Smooth muscle cell (in vitro differentiated cells): ENCODE data around the gene TRIL. TPM values are rescaled to one million over a fixed set of nuclear protein-coding genes. Genes with fewer than 3 reads are reported as not detected.

Experiments used
- DNase-seq: peaks from one replicate; lab custom pipeline; 2025; ENCODE audit not compliant: unreplicated experiment; lab: John Stamatoyannopoulos, UW
- H2AFZ ChIP-seq: fragments of 200-600 bp; sonication (generic); 2 replicates; pipeline ENCODE4 v1.6.0; 2016; ENCODE audit warnings: antibody characterized with exemption, low read depth, mild to moderate bottlenecking
- H3F3A ChIP-seq: fragments of 200-600 bp; sonication (generic); 2 replicates; pipeline ENCODE4 v1.6.0; 2017; ENCODE audit warnings: antibody characterized with exemption, low read depth
- H3K27ac ChIP-seq: fragments of 200-600 bp; sonication (generic); 2 replicates; pipeline ENCODE4 v1.5.1; 2016; ENCODE audit warnings: low read depth, mild to moderate bottlenecking
- H3K27me3 ChIP-seq: fragments of 200-600 bp; sonication (generic); 2 replicates; pipeline ENCODE4 v1.6.1; 2016; ENCODE audit warnings: low read depth, mild to moderate bottlenecking
- H3K36me3 ChIP-seq: fragments of 200-600 bp; sonication (generic); 2 replicates; pipeline ENCODE4 v1.5.1; 2016; ENCODE audit warnings: low read depth
- H3K4me1 ChIP-seq: fragments of 200-600 bp; sonication (generic); 2 replicates; pipeline ENCODE4 v1.5.1; 2016; ENCODE audit warnings: low read depth
- H3K4me2 ChIP-seq: fragments of 200-600 bp; sonication (generic); 2 replicates; pipeline ENCODE4 v1.6.0; 2016; ENCODE audit warnings: mild to moderate bottlenecking
- H3K4me3 ChIP-seq: fragments of 200-600 bp; sonication (generic); 2 replicates; pipeline ENCODE4 v1.5.1; 2016; ENCODE audit warnings: mild to moderate bottlenecking
- H3K79me2 ChIP-seq: fragments of 200-600 bp; sonication (generic); 2 replicates; pipeline ENCODE4 v1.6.0; 2016; ENCODE audit warnings: low read depth, mild to moderate bottlenecking
- H3K9ac ChIP-seq: fragments of 200-600 bp; sonication (generic); 2 replicates; pipeline ENCODE4 v1.6.0; 2016; ENCODE audit warnings: low read depth
- H3K9me3 ChIP-seq: fragments of 200-600 bp; sonication (generic); replicated peaks from 2 replicates; pipeline ENCODE4 v1.5.1; 2016; ENCODE audit warnings: low read depth
- H4K20me1 ChIP-seq: fragments of 200-600 bp; sonication (generic); 2 replicates; pipeline ENCODE4 v1.6.0; 2016; ENCODE audit warnings: low read depth
- WGBS: methylation state at CpG from one replicate; pipeline ENCODE4 v1.1.7; 2016; ENCODE audit warnings: low lambda C conversion rate; 5-methylcytosine and 5-hydroxymethylcytosine counted together
- polyA plus RNA-seq: library from polyadenylated mRNA; unstranded; fragments of >200 nt; fragmentation: Nextera tagmentation; extraction: Ambion mirVana; gene quantifications from 2 replicates; pipeline ENCODE4 v1.2.1, GENCODE V29; 2016
- total RNA-seq: library from RNA; depleted of rRNA; stranded (reverse); fragments of >200 nt; gene quantifications from 2 replicates; pipeline ENCODE4 v1.2.3, GENCODE V29; 2014
- TF ChIP-seq, protein P1 (sequence below): fragments of 200-600 bp; sonication (generic); IDR thresholded peaks from 2 replicates; pipeline ENCODE4 v1.5.1; 2017; ENCODE audit warnings: borderline replicate concordance, mild to moderate bottlenecking, antibody characterized with exemption; ENCODE audit not compliant: insufficient read depth, poor library complexity, severe bottlenecking

Gene TRIL
- total and polyA plus RNA-seq, 2 experiments from 2014 or later = 11.0 to 11.1 TPM

DNA sequence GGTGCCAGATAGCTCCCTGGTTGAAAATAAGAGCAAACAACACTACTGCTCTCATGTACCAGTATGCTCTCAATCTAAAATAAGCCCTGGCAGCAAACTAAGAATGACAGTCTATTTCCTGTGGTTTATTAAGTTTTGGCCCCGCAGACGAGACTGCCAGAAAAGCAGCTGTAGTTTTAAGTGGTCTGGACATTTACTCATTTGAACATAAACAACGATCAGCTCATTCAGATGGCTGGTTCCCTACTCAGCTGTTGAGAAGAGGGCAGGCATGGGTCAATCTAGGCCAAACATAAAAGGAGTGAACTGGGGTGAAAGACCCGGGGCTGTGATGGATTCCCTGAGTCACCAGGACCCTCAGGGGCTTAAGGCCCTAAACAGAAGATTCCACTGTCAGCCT is 4.5 kb downstream of the TRIL start:
- peaks cover 32% of the 10 kb centered on the region for H3F3A ChIP-seq
- H3K79me2 ChIP-seq = no peaks in the 10 kb centered on the region
- H3K9me3 ChIP-seq = no peaks in the 10 kb centered on the region
- TF ChIP-seq, protein P1, sequence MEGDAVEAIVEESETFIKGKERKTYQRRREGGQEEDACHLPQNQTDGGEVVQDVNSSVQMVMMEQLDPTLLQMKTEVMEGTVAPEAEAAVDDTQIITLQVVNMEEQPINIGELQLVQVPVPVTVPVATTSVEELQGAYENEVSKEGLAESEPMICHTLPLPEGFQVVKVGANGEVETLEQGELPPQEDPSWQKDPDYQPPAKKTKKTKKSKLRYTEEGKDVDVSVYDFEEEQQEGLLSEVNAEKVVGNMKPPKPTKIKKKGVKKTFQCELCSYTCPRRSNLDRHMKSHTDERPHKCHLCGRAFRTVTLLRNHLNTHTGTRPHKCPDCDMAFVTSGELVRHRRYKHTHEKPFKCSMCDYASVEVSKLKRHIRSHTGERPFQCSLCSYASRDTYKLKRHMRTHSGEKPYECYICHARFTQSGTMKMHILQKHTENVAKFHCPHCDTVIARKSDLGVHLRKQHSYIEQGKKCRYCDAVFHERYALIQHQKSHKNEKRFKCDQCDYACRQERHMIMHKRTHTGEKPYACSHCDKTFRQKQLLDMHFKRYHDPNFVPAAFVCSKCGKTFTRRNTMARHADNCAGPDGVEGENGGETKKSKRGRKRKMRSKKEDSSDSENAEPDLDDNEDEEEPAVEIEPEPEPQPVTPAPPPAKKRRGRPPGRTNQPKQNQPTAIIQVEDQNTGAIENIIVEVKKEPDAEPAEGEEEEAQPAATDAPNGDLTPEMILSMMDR = no peak
- DNase-seq = no peak
- peaks cover 7% of the 10 kb centered on the region for H4K20me1 ChIP-seq
- no peaks in the 10 kb centered on the region for H3K27me3 ChIP-seq
- WGBS = 14% methylated on average over 4 of the region's 4 CpGs
- no peaks in the 10 kb centered on the region for H3K36me3 ChIP-seq
- no peak overlapping the region for H3K4me3 ChIP-seq
- H3K27ac ChIP-seq = peak overlapping the region; percentile 56
- H3K4me1 ChIP-seq = peaks cover 15% of the 10 kb centered on the region
- H2AFZ ChIP-seq = no peak overlapping the region
- H3K9ac ChIP-seq = no peak overlapping the region
- peak overlapping the region; percentile 97 for H3K4me2 ChIP-seq

DNA sequence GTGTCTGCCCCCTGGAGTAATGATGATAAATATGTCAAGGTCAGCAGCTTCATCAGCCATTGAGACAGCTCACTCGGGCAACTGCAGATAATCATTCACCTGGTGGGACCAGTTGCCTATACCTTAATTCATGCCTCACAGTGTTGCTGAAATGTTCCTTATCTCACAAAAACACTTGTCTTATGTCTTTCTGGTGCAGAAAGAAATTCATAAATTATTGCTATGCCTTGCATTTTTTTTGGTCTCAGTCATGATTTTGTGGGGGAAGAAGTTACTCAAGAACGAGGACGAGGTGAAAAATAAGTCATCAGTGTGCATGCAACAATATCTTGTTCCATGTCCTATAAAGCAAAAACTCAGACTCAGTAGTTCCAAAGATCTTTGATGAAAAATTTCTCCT is 16.0 kb downstream of the TRIL start:
- no peaks in the 10 kb centered on the region for H4K20me1 ChIP-seq
- no peaks in the 10 kb centered on the region for H3K9me3 ChIP-seq
- no peak for DNase-seq
- no peaks in the 10 kb centered on the region for H3K79me2 ChIP-seq
- 44% methylated on average over 3 of the region's 3 CpGs for WGBS
- H3K4me2 ChIP-seq = peak overlapping the region; percentile 24
- TF ChIP-seq, protein P1 = no peak
- H3F3A ChIP-seq = no peaks in the 10 kb centered on the region
- no peaks in the 10 kb centered on the region for H3K27me3 ChIP-seq
- no peaks in the 10 kb centered on the region for H3K4me1 ChIP-seq
- no peaks in the 10 kb centered on the region for H3K36me3 ChIP-seq
- no peak overlapping the region for H3K27ac ChIP-seq
- H3K4me3 ChIP-seq = no peak overlapping the region
- H3K9ac ChIP-seq = no peak overlapping the region
- peak overlapping the region; percentile 15 for H2AFZ ChIP-seq

DNA sequence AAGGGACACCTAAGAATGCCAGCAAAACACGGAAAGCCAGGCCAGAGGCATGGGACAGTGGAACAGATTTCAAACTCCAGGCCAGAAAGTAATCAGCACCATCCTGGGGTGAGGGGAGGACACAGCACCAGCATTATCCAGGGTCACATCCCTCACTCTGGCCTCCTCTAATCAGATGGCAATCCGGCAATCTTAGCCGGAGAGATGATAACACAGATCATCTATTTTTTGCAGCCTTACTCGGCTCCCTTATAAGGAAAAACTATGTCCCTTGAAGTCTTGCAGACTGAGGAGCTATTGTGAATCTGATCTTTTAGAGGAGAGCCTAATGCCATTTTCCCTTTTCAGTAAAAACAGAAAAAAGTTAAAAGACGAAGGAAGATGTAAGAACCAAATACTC is 16.5 kb downstream of the TRIL start:
- no peak overlapping the region for H3K4me3 ChIP-seq
- H3K27ac ChIP-seq = no peak overlapping the region
- H3K27me3 ChIP-seq = no peaks in the 10 kb centered on the region
- no peaks in the 10 kb centered on the region for H3F3A ChIP-seq
- H2AFZ ChIP-seq = peak overlapping the region; percentile 15
- no peaks in the 10 kb centered on the region for H3K79me2 ChIP-seq
- H3K36me3 ChIP-seq = no peaks in the 10 kb centered on the region
- peak overlapping the region; percentile 24 for H3K4me2 ChIP-seq
- 40% methylated on average over 5 of the region's 5 CpGs for WGBS
- no peak for DNase-seq
- H3K4me1 ChIP-seq = no peaks in the 10 kb centered on the region
- TF ChIP-seq, protein P1 = no peak
- no peaks in the 10 kb centered on the region for H4K20me1 ChIP-seq
- H3K9ac ChIP-seq = no peak overlapping the region
- no peaks in the 10 kb centered on the region for H3K9me3 ChIP-seq

DNA sequence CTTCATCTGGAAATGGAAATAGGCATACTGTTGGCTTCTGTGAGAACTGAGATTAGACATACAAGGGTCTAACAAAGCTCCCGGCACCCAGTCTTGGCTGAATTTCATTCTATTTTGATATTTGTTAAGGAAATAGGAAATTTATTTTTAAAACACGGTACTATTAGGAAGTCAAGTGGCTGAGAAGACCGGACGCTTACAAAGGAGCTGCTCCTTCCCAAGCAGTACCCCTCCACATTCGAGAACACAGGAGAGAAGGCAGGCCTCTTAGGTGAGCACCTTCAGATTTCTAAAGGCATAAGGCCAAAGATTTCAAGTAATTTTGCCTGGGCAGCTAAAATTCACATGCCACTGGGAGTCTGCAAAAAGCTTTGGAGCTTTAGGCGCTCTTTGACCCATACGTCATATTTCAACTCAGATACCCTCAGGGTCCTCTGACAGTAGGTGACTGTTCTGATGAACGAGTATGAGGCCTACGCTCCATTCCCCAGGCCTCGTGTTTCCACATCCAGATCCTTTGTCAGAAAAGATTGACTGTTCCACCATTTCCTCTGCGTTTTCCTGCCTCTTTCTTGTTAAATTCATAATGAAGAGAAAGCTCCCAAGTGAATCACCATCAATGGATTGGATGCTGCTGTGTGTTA is 17.3 kb downstream of the TRIL start:
- Histone ChIP-seq H3K9ac (no peak overlapping the region), H3F3A (no peaks in the 10 kb centered on the region), H2AFZ (no peak overlapping the region), H3K4me2 (no peak overlapping the region), H3K4me1 (no peaks in the 10 kb centered on the region), H3K36me3 (no peaks in the 10 kb centered on the region), H3K79me2 (no peaks in the 10 kb centered on the region), H3K27me3 (no peaks in the 10 kb centered on the region), H3K9me3 (no peaks in the 10 kb centered on the region), H3K27ac (no peak overlapping the region), H3K4me3 (no peak overlapping the region), H4K20me1 (no peaks in the 10 kb centered on the region)
- TF ChIP-seq, protein P1 = no peak
- WGBS = 91% methylated on average over 11 of the region's 11 CpGs
- DNase-seq = no peak
